D721Med (cell line): ENCODE data around the gene MRPL18.
"Not testable (repeated sequence)": the region's sequence is repeated elsewhere in the genome, so short reads cannot be mapped to it uniquely, and the experiment has no call there.

Source experiments
- DNase-seq: peaks from one replicate; pipeline ENCODE4 v3.0.0; 2011; ENCODE audit warnings: low spot score; ENCODE audit not compliant: insufficient read length
- FAIRE-seq: peaks from 2 replicates; lab custom pipeline; 2011; peaks lifted over from hg19 to GRCh38; lab: Jason Lieb, UNC
- TF ChIP-seq, protein P1 (sequence below): IDR thresholded peaks from 2 replicates; pipeline ENCODE4 v1.5.1; 2012; ENCODE audit warnings: mild to moderate bottlenecking, control low read depth; ENCODE audit not compliant: insufficient read depth; ENCODE audit errors: missing control alignments

The MRPL18 gene

DNA sequence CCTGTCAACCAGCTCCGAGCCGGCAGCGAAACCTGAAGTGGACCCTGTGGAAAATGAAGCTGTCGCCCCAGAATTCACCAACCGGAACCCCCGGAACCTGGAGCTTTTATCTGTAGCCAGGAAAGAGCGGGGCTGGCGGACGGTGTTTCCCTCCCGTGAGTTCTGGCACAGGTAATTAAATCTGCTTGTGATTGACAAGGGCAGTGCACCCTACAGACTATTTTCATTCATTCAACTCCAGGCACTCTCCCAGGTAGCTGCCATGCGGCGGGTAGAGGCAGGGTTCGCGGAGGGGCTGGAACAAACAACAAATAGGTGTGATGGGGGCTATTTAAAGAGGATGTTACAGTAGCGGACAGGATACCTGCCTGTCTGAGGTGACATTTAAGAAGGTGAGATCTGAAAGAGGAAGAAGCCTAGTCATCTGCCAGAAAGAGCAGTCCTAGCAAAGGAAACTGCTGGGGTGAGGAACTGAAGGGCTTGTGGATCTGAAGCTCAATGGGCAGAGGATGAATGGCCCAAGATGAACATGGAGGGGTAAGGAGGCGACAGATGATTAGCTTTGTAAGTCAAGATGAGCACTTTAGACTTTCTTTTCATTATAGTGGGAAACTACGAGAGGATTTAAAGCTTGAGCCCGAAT, 810 bp downstream of the MRPL18 start:
- no peak for DNase-seq

DNA sequence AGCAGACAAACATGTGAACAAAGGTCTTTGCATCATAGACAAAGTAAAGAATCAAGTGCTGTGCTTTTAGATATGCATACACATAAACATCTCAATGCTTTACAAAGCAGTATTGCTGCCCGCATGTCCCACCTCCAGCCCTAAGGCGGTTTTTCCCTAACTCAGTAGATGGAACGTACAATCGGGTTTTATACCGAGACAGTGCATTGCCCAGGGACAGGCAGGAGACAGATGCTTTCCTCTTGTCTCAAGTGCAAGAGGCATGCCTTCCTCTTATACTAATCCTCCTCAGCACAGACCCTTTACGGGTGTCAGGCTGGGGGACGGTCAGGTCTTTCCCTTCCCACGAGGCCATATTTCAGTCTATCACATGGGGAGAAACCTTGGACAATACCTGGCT, 4.7 kb downstream of the MRPL18 start:
- DNase-seq = not testable (repeated sequence)

More for the DNA sequence above, 810 bp downstream of the MRPL18 start:
- TF ChIP-seq, protein P1, sequence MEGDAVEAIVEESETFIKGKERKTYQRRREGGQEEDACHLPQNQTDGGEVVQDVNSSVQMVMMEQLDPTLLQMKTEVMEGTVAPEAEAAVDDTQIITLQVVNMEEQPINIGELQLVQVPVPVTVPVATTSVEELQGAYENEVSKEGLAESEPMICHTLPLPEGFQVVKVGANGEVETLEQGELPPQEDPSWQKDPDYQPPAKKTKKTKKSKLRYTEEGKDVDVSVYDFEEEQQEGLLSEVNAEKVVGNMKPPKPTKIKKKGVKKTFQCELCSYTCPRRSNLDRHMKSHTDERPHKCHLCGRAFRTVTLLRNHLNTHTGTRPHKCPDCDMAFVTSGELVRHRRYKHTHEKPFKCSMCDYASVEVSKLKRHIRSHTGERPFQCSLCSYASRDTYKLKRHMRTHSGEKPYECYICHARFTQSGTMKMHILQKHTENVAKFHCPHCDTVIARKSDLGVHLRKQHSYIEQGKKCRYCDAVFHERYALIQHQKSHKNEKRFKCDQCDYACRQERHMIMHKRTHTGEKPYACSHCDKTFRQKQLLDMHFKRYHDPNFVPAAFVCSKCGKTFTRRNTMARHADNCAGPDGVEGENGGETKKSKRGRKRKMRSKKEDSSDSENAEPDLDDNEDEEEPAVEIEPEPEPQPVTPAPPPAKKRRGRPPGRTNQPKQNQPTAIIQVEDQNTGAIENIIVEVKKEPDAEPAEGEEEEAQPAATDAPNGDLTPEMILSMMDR = no peak
- no peak for FAIRE-seq

DNA sequence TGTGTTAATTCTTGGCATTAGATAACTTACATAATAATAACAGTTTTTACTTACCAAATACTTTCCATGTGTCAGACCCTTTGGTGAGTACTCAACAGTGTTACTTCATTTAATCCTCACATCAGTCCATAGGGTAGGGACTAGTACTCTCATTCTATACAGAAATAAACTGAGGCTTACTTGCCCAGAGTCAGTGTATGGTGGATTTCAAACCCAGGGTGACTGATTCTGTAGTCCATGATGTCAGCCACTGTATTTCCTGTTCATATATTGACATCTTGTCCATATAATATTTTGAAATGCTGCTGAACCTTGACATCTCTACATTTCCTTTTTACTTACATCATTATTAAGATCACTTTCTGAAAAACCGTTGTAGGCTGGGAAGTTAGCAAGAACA, 7.3 kb downstream of the MRPL18 start:
- FAIRE-seq = no peak
- TF ChIP-seq, protein P1 = no peak
- no peak for DNase-seq

More for the DNA sequence above, 4.7 kb downstream of the MRPL18 start:
- FAIRE-seq = not testable (repeated sequence)

DNA sequence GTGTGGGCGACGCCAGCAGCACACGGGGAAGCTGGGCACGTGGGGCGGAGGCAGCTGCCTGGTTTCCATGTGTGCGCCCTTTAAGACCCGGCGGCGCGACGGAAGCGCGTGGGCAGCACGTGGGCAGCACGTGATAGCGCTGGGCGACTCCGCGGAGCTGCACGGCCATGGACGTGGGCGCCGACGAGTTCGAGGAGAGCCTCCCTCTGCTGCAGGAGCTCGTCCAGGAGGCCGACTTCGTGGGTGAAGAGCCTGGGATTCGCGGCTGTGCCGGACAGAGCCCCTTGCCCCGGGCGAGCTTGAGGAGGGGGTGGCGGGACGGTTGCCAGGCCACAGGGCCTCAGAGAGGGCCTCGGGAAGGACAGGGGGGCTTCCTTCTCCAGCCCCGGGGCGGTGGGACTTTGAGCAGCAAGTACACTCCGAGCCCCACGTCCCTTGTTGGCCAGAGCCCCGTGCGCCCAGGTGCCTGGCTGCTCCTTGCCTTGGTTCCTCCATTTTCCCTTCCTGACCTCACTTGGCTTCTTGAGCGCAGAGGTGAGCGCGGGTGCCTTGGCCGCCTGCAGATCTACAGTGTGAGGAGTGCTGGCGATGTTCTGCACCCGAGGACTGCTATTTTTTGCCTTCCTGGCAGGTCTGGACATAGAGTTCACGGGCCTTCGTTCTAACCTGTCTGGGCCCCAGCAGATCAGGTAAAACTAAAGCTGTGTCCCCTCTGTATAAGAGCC, 10.0 kb downstream of the MRPL18 start, which contains the start of gene PNLDC1:
TSS of gene PNLDC1 (plus strand) at position 136 of the 725 bp plus-strand sequence. CDS start at position 168, 32 bp downstream.
- FAIRE-seq = no peak
- TF ChIP-seq, protein P1 = no peak
- no peak for DNase-seq

DNA sequence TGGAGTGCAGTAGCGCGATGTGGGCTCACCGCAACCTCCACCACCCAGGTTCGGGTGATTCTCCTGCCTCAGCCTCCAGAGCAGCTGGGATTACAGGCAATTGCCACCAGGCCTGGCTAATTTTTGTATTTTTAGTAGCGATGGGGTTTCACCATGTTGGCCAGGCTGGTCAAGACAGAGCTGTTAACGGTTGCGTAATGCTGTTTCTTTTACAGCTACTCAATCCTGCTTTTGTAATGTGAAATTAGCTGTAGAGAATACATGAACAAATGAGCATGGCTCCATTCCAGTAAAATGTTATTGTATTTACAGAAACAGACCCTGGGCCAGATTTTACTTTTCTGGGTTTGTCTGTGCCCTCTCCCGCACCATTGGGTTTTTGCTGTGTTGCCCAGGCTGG, 11.7 kb downstream of the MRPL18 start:
- TF ChIP-seq, protein P1 = no peak
- FAIRE-seq (no peak), DNase-seq (no peak)

DNA sequence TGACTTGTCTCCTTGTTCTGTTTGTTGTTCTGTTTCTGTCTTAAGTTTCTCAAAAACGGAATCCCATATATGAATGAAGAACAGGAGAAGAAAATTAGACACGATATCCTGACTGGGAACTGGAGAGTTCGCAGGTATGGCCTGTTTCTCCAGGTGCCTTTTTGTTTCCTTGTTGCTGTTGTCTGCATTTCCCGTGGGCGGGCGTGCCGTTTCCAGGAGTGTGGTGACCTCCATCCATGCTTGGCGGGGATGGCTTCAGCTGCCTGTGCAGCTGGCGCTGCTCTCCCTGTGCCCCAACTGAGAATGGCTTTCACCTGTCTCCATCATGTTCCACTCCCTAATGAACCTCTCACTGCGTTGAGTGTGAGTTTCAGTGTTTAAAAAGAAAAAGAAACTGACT, 14.2 kb downstream of the MRPL18 start:
- FAIRE-seq (no peak), DNase-seq (no peak)
- TF ChIP-seq, protein P1 = no peak

DNA sequence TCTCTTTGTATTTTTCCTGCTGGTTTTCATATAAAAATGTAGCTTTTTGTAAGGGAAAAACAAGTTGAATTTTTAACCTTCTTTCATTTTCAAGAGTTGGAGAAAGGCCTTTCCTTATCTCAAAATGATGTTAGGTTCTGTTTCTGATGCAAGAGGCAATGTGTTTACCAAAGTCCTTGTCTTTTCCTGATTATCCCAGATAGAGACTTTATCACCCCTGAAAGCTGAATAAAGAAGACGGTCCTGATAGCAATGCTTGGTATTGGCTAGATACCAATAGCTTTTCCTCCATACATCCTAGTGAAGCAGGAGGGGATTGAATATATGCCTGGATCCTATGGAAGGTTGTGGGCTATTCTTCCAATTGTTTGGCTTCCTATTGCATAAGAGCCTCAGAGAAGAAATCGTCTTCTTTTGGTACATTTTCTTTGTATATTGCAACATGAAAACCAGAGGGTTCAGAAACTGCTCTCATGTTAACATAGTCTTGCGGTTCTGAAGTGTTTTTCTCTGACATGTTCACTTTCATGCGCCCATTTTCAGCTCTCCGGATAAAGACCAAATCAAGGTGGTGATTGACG, 15.3 kb downstream of the MRPL18 start:
- no peak for FAIRE-seq
- DNase-seq = no peak
- TF ChIP-seq, protein P1 = no peak
